Liver (tissue), 3 donors: Measurements from ENCODE around the gene CEP295NL.

Source experiments
- CTCF ChIP-seq: fragments of 150-350 bp; IDR thresholded peaks from 2 replicates; pipeline ENCODE4 v1.5.1; 2017; ENCODE audit warnings: improper control_type of control experiment, low read depth, low read length; ENCODE audit not compliant: missing input control
- GABPA ChIP-seq, 2 donors: IDR thresholded peaks in 1 of 2; conservative IDR thresholded peaks in 1 of 2; 2 replicates each; pipeline ENCODE4 v1.6.1; 2016; ENCODE audit warnings: antibody characterized with exemption in 2 of 2, mild to moderate bottlenecking in 1 of 2, moderate library complexity in 1 of 2
- HNF4A ChIP-seq, 2 donors: conservative IDR thresholded peaks; 2 replicates each; pipeline ENCODE4 v1.6.1; 2016; ENCODE audit warnings: antibody characterized with exemption in 2 of 2, mild to moderate bottlenecking in 2 of 2
- HNF4G ChIP-seq: IDR thresholded peaks from 2 replicates; pipeline ENCODE4 v1.6.1; 2016; ENCODE audit warnings: antibody characterized with exemption
- TAF1 ChIP-seq: conservative IDR thresholded peaks from 2 replicates; pipeline ENCODE4 v1.6.1; 2016; ENCODE audit warnings: antibody characterized with exemption, mild to moderate bottlenecking
- YY1 ChIP-seq: IDR thresholded peaks from 2 replicates; pipeline ENCODE4 v1.6.1; 2016; ENCODE audit warnings: antibody characterized with exemption, mild to moderate bottlenecking
- TF ChIP-seq, protein P1 (sequence below): IDR thresholded peaks from 2 replicates; pipeline ENCODE4 v1.6.1; 2016; ENCODE audit warnings: antibody characterized with exemption
- donor health status: healthy.
- donor health status: healthy.

DNA sequence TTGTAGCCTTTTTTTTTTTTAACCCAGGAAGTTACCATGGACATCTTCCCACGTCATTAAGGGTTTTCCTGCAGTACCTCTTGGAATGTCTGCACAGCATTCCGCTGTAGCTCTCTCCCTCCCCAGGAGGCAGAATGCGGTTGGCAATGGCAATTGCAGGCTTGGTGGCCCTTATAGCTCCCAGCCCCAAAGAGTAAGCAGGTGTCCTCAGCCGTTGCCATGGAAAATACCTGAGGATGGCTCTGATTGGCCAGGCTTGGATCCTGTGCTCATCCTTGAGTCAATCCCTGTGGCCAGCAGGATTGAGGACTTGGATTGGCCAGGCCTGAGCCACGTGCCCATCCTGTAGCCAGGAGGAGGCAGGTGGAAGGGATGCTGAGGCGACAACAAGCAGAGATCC, 37.7 kb upstream of the CEP295NL start:
- no peak for TF ChIP-seq GABPA (IDR thresholded peaks at IDR 0.05 in 1 of 2, conservative IDR thresholded peaks at IDR 0.05 in 1 of 2)
- no peak for TF ChIP-seq CTCF
- TF ChIP-seq HNF4G, result no peak
- no peak for TF ChIP-seq HNF4A (conservative IDR thresholded peaks at IDR 0.05)
- TF ChIP-seq, protein P1, sequence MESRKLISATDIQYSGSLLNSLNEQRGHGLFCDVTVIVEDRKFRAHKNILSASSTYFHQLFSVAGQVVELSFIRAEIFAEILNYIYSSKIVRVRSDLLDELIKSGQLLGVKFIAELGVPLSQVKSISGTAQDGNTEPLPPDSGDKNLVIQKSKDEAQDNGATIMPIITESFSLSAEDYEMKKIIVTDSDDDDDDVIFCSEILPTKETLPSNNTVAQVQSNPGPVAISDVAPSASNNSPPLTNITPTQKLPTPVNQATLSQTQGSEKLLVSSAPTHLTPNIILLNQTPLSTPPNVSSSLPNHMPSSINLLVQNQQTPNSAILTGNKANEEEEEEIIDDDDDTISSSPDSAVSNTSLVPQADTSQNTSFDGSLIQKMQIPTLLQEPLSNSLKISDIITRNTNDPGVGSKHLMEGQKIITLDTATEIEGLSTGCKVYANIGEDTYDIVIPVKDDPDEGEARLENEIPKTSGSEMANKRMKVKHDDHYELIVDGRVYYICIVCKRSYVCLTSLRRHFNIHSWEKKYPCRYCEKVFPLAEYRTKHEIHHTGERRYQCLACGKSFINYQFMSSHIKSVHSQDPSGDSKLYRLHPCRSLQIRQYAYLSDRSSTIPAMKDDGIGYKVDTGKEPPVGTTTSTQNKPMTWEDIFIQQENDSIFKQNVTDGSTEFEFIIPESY, result no peak
- TF ChIP-seq YY1, result no peak
- no peak for TF ChIP-seq TAF1
